GM18873 (cell line): ENCODE measurements around the gene EIF4G3.
"Not testable (repeated sequence)": the region's sequence is repeated elsewhere in the genome, so short reads cannot be mapped to it uniquely, and the experiment has no call there.

Experiments
- ATAC-seq: cut with Tn5 transposase; IDR thresholded peaks from one replicate; pipeline ENCODE4 v1.9.1; 2021; ENCODE audit warnings: mild to moderate bottlenecking, moderate library complexity, moderate number of reproducible peaks; ENCODE audit not compliant: unreplicated experiment, low FRiP score

EIF4G3 gene

GRCh38 chr1:21117159-21117558, 59.5 kb downstream of the EIF4G3 start:
- ATAC-seq, result no peak

GRCh38 chr1:21115098-21115760, 61.5 kb downstream of the EIF4G3 start:
- ATAC-seq, result no peak

- ATAC-seq, result no peak
These were observed 62.3 kb downstream of the EIF4G3 start for GRCh38 chr1:21114431-21114830.

GRCh38 chr1:21110163-21110562, 66.5 kb downstream of the EIF4G3 start:
- no peak for ATAC-seq

GRCh38 chr1:21106709-21107108, 70.0 kb downstream of the EIF4G3 start:
- no peak for ATAC-seq

- ATAC-seq, result no peak
These were observed 70.5 kb downstream of the EIF4G3 start for GRCh38 chr1:21106238-21106637.

- no peak for ATAC-seq
These were observed 70.9 kb downstream of the EIF4G3 start for GRCh38 chr1:21105807-21106206.

GRCh38 chr1:21104683-21105082, 72.0 kb downstream of the EIF4G3 start:
- no peak for ATAC-seq

GRCh38 chr1:21100481-21100921, 76.2 kb downstream of the EIF4G3 start:
- no peak for ATAC-seq

- ATAC-seq, result no peak
These were observed 76.9 kb downstream of the EIF4G3 start for GRCh38 chr1:21099869-21100131.

- ATAC-seq, result no peak
These were observed 77.4 kb downstream of the EIF4G3 start for GRCh38 chr1:21099034-21099868.

- no peak for ATAC-seq
These were observed 78.3 kb downstream of the EIF4G3 start for GRCh38 chr1:21098186-21098915.

GRCh38 chr1:21097729-21098128, 79.0 kb downstream of the EIF4G3 start:
- no peak for ATAC-seq

- no peak for ATAC-seq
These were observed 80.7 kb downstream of the EIF4G3 start for GRCh38 chr1:21095976-21096375.

- ATAC-seq, result not testable (repeated sequence)
These were observed 82.4 kb downstream of the EIF4G3 start for GRCh38 chr1:21094282-21094681.

GRCh38 chr1:21093271-21093958, 83.3 kb downstream of the EIF4G3 start:
- ATAC-seq, result not testable (repeated sequence)

- not testable (repeated sequence) for ATAC-seq
These were observed 84.2 kb downstream of the EIF4G3 start for GRCh38 chr1:21092545-21092944.

- not testable (repeated sequence) for ATAC-seq
These were observed 85.5 kb downstream of the EIF4G3 start for GRCh38 chr1:21091053-21091690.

GRCh38 chr1:21090463-21090862, 86.2 kb downstream of the EIF4G3 start:
- ATAC-seq, result no peak

- no peak for ATAC-seq
These were observed 87.0 kb downstream of the EIF4G3 start for GRCh38 chr1:21089731-21090130.
